Bronchial epithelial cell (primary cell): ENCODE data around the gene LRP4. TPM values are rescaled to one million over a fixed set of nuclear protein-coding genes. Genes with fewer than 3 reads are reported as not detected.

Experiments
- DNase-seq: peaks from one replicate; pipeline ENCODE4 v3.0.0-alpha.2; 2010; ENCODE audit warnings: low read depth
- FAIRE-seq: peaks from 2 replicates; lab custom pipeline; 2011; peaks lifted over from hg19 to GRCh38; lab: Jason Lieb, UNC
- H3K27me3 ChIP-seq: 2 replicates; pipeline ENCODE4 v1.5.1; 2011; ENCODE audit warnings: low read length; ENCODE audit not compliant: control insufficient read depth, insufficient read depth
- H3K36me3 ChIP-seq: 2 replicates; pipeline ENCODE4 v1.5.1; 2011; ENCODE audit warnings: low read length; ENCODE audit not compliant: control insufficient read depth, insufficient read depth
- H3K4me3 ChIP-seq: 2 replicates; pipeline ENCODE4 v1.5.1; 2011; ENCODE audit warnings: mild to moderate bottlenecking, low read depth, low read length, control low read depth
- CTCF ChIP-seq: IDR thresholded peaks from 2 replicates; pipeline ENCODE4 v1.5.1; 2011; ENCODE audit warnings: mild to moderate bottlenecking, moderate library complexity, low read length, control low read depth, inconsistent platforms; ENCODE audit not compliant: insufficient read depth, severe bottlenecking
- total RNA-seq: library from RNA; depleted of rRNA; stranded (reverse); fragments of >200 nt; gene quantifications from 2 replicates; pipeline ENCODE4 v1.2.1, GENCODE V29; 2014

LRP4 gene
- total RNA-seq, 1 donor from 2014 or later = 5.0 TPM

GRCh38 chr11:46895821-46896220 lies 22.5 kb downstream of the LRP4 start:
- no peak for FAIRE-seq
- no peaks in the 10 kb centered on the region for H3K27me3 ChIP-seq
- no peak overlapping the region for H3K4me3 ChIP-seq
- DNase-seq = no peak
- H3K36me3 ChIP-seq = no peaks in the 10 kb centered on the region
- TF ChIP-seq CTCF = no peak

- no peak for TF ChIP-seq CTCF
- H3K36me3 ChIP-seq = no peaks in the 10 kb centered on the region
- FAIRE-seq (no peak), DNase-seq (no peak)
- H3K27me3 ChIP-seq = no peaks in the 10 kb centered on the region
- H3K4me3 ChIP-seq = no peak overlapping the region
Observed at GRCh38 chr11:46894961-46895360, 23.4 kb downstream of the LRP4 start.

- FAIRE-seq = no peak
- TF ChIP-seq CTCF = no peak
Observed at GRCh38 chr11:46894506-46894905, 23.8 kb downstream of the LRP4 start.

GRCh38 chr11:46892838-46893237 lies 25.5 kb downstream of the LRP4 start:
- no peak for FAIRE-seq

More at GRCh38 chr11:46894506-46894905, 23.8 kb downstream of the LRP4 start:
- H3K36me3 ChIP-seq = no peaks in the 10 kb centered on the region
- H3K4me3 ChIP-seq = no peak overlapping the region
- no peaks in the 10 kb centered on the region for H3K27me3 ChIP-seq
- no peak for DNase-seq

GRCh38 chr11:46892109-46892508 lies 26.2 kb downstream of the LRP4 start:
- H3K27me3 ChIP-seq = no peaks in the 10 kb centered on the region
- no peak overlapping the region for H3K4me3 ChIP-seq
- FAIRE-seq (no peak), DNase-seq (no peak)
- no peak for TF ChIP-seq CTCF
- H3K36me3 ChIP-seq = peaks cover 1% of the 10 kb centered on the region

More at GRCh38 chr11:46892838-46893237, 25.5 kb downstream of the LRP4 start:
- no peaks in the 10 kb centered on the region for H3K27me3 ChIP-seq
- peaks cover 1% of the 10 kb centered on the region for H3K36me3 ChIP-seq
- TF ChIP-seq CTCF = no peak
- DNase-seq = no peak
- no peak overlapping the region for H3K4me3 ChIP-seq

- FAIRE-seq (no peak), DNase-seq (peak; percentile 10)
- no peak for TF ChIP-seq CTCF
- Histone ChIP-seq H3K36me3 (peaks cover 1% of the 10 kb centered on the region), H3K27me3 (no peaks in the 10 kb centered on the region), H3K4me3 (no peak overlapping the region)
Observed at GRCh38 chr11:46890665-46891064, 27.7 kb downstream of the LRP4 start.
